K562 (cell line): ENCODE results near the gene BFSP1. TPM values are rescaled to one million over a fixed set of nuclear protein-coding genes. Genes with fewer than 3 reads are reported as not detected.
A peak's percentile ranks its signal among the peaks of the same experiment; 100 is the strongest.

ENCODE experiments used
- ATAC-seq: fragments of 200-7000 bp; cut with Tn5 transposase; 3 replicates; pipeline ENCODE4 v1.9.1; 2020; ENCODE audit warnings: moderate library complexity
- BruUV-seq: library from RNA; stranded (reverse); fragments of 400-500 nt; replicated peaks from 2 replicates; lab custom pipeline; 2021; lab: Mats Ljungman, UMichigan
- CTCF ChIA-PET: fragments of 300-600 bp; formaldehyde crosslinking; extraction: SDS; loops from one replicate; lab custom pipeline; 2021; ENCODE audit warnings: low intra/inter-chr PET ratio; lab: Yijun Ruan, JAX
- POLR2A ChIA-PET: fragments of 300-600, 350-650 bp; sonication (Branson Sonifier 250); formaldehyde crosslinking; extraction: SDS; loops from one replicate; lab custom pipeline; 2021; ENCODE audit warnings: antibody characterized with exemption, inconsistent platforms; lab: Yijun Ruan, JAX
- DNase-seq, 4 experiments: peaks; one replicate each; pipeline versions ENCODE4 v3.0.0 to v3.0.0-alpha.2; 2011 to 2018; ENCODE audit warnings: low spot score in 3 of 4, mixed read lengths in 3 of 4; ENCODE audit errors: extremely low read depth in 1 of 4
- FAIRE-seq: peaks from 2 replicates; lab custom pipeline; 2011; peaks lifted over from hg19 to GRCh38; lab: Jason Lieb, UNC
- H2AFZ ChIP-seq: 2 replicates; pipeline ENCODE4 v1.6.0; 2011; ENCODE audit warnings: low read depth, low read length, control low read depth, inconsistent platforms
- H3K27ac ChIP-seq: fragments of 200-600 bp; 3 replicates; pipeline ENCODE4 v1.8.0; 2011; ENCODE audit warnings: low read depth, mild to moderate bottlenecking, control low read depth, inconsistent platforms, low read length, moderate library complexity, mixed read lengths; ENCODE audit errors: extremely low read depth
- H3K27me3 ChIP-seq, 2 experiments: fragments of 300-600 bp in 1 of 2; 2 replicates in 1 of 2; 3 replicates in 1 of 2; pipeline versions ENCODE4 v1.6.0 to v1.8.0; 2011; ENCODE audit warnings: inconsistent platforms in 2 of 2, low read length in 2 of 2, mild to moderate bottlenecking in 1 of 2, mixed read lengths in 1 of 2, moderate library complexity in 1 of 2; ENCODE audit not compliant: control insufficient read depth in 2 of 2, insufficient read depth in 2 of 2
- H3K36me3 ChIP-seq: fragments of 300-600 bp; 3 replicates; pipeline ENCODE4 v1.8.0; 2011; ENCODE audit warnings: mild to moderate bottlenecking, low read length, inconsistent platforms; ENCODE audit not compliant: control insufficient read depth, insufficient read depth
- H3K4me1 ChIP-seq, 2 experiments: fragments of 200-600 bp in 1 of 2; replicated peaks in 1 of 2; 2 replicates in 1 of 2; 3 replicates in 1 of 2; pipeline versions ENCODE4 v1.5.1 to v1.8.0; 2011; ENCODE audit warnings: inconsistent platforms in 2 of 2, low read length in 2 of 2, mild to moderate bottlenecking in 1 of 2, mixed read lengths in 1 of 2, moderate library complexity in 1 of 2; ENCODE audit not compliant: control insufficient read depth in 2 of 2, insufficient read depth in 2 of 2
- H3K4me2 ChIP-seq: 2 replicates; pipeline ENCODE4 v1.6.1; 2011; ENCODE audit warnings: low read length, control low read depth, inconsistent platforms, mixed read lengths; ENCODE audit not compliant: insufficient read depth
- H3K4me3 ChIP-seq: fragments of 200-600 bp; sonication (generic), shearing (Covaris generic); 2 replicates; pipeline ENCODE4 v1.5.1; 2016; ENCODE audit warnings: control low read depth, inconsistent platforms
- H3K79me2 ChIP-seq: fragments of 200-600 bp; 3 replicates; pipeline ENCODE4 v1.8.0; 2011; ENCODE audit warnings: low read length, inconsistent platforms; ENCODE audit not compliant: control insufficient read depth, insufficient read depth
- H3K9ac ChIP-seq, 2 experiments: 2 replicates each; pipeline versions ENCODE4 v1.6.0 to v1.6.1; 2011; ENCODE audit warnings: low read depth in 2 of 2, low read length in 2 of 2, control low read depth in 1 of 2, inconsistent platforms in 1 of 2, mild to moderate bottlenecking in 1 of 2, mixed read lengths in 1 of 2; ENCODE audit not compliant: insufficient read depth in 1 of 2
- H3K9me1 ChIP-seq: one replicate; pipeline ENCODE4 v1.6.0; 2011; ENCODE audit warnings: inconsistent platforms, mild to moderate bottlenecking, low read length, moderate library complexity; ENCODE audit not compliant: control insufficient read depth, insufficient read depth
- H3K9me3 ChIP-seq: replicated peaks from 2 replicates; pipeline ENCODE4 v1.5.1; 2011; ENCODE audit warnings: low read depth, low read length, inconsistent platforms; ENCODE audit not compliant: control insufficient read depth, insufficient read depth
- H4K20me1 ChIP-seq: replicated peaks from 2 replicates; pipeline ENCODE4 v1.6.1; 2011; ENCODE audit warnings: low read length, inconsistent platforms, mixed read lengths; ENCODE audit not compliant: control insufficient read depth, insufficient read depth
- DDX20 ChIP-seq: fragments of 450-650 bp; IDR thresholded peaks from 2 replicates; pipeline ENCODE4 v1.6.1; 2016; ENCODE audit warnings: missing genetic modification characterization, low read depth, mild to moderate bottlenecking, missing compliant biosample characterization, moderate library complexity
- E4F1 ChIP-seq: fragments of 250-450 bp; sonication (Bioruptor Pico); IDR thresholded peaks from 2 replicates; pipeline ENCODE4 v1.5.0; 2021; ENCODE audit warnings: mild to moderate bottlenecking, borderline replicate concordance
- MAZ ChIP-seq, 2 experiments: fragments of 450-650 bp in 1 of 2; sonication (generic) in 1 of 2; formaldehyde crosslinking; IDR thresholded peaks in 1 of 2; conservative IDR thresholded peaks in 1 of 2; 2 replicates each; pipeline versions ENCODE4 v1.4.0 to v1.5.0; 2020; ENCODE audit warnings: mild to moderate bottlenecking in 1 of 2, missing genetic modification reagents in 1 of 2
- MEIS2 ChIP-seq: fragments of 450-650 bp; IDR thresholded peaks from 2 replicates; pipeline ENCODE4 v1.6.1; 2014; ENCODE audit warnings: mild to moderate bottlenecking; ENCODE audit not compliant: partially characterized antibody
- MYC ChIP-seq, 2 experiments: fragments of 250-450 bp in 1 of 2; sonication (Bioruptor Pico) in 1 of 2; IDR thresholded peaks; 2 replicates each; pipeline versions ENCODE4 v1.5.1 to v1.6.1; 2012 to 2021; ENCODE audit warnings: low read depth in 2 of 2, borderline replicate concordance in 1 of 2, improper control_type of control experiment in 1 of 2, low read length in 1 of 2, mild to moderate bottlenecking in 1 of 2, moderate library complexity in 1 of 2
- NR4A1 ChIP-seq, 2 experiments: fragments of 250-450 bp in 1 of 2; fragments of 450-650 bp in 1 of 2; sonication (Bioruptor Pico) in 1 of 2; IDR thresholded peaks; 2 replicates each; pipeline versions ENCODE4 v1.4.0 to v1.6.1; 2016 to 2020; ENCODE audit warnings: mild to moderate bottlenecking in 2 of 2, missing compliant biosample characterization in 1 of 2, missing genetic modification characterization in 1 of 2, moderate library complexity in 1 of 2
- PKNOX1 ChIP-seq: fragments of 450-650 bp; IDR thresholded peaks from 2 replicates; pipeline ENCODE4 v1.6.1; 2016
- RREB1 ChIP-seq: fragments of 250-450 bp; sonication (Bioruptor Pico); IDR thresholded peaks from 2 replicates; pipeline ENCODE4 v1.4.0; 2020
- SNIP1 ChIP-seq: fragments of 450-650 bp; IDR thresholded peaks from 2 replicates; pipeline ENCODE4 v1.7.1; 2017; ENCODE audit warnings: low read depth, mild to moderate bottlenecking
- TSC22D4 ChIP-seq: fragments of 450-650 bp; IDR thresholded peaks from 2 replicates; pipeline ENCODE4 v1.6.1; 2016; ENCODE audit warnings: missing genetic modification characterization, missing biosample characterization, control low read depth
- WGBS: fragments of 100-300 bp; shearing (Covaris generic); methylation state at CpG from one replicate; pipeline ENCODE4 v1.1.6; 2016; ENCODE audit warnings: low coverage, mixed read lengths; ENCODE audit not compliant: insufficient coverage; ENCODE audit errors: missing lambda C conversion rate; 5-methylcytosine and 5-hydroxymethylcytosine counted together
- in situ Hi-C: fragments of 300-500 bp; cut with MboI; formaldehyde crosslinking; loops from 4 replicates; pipeline ENCODE4 v1.15.0; 2018; ENCODE audit warnings: inconsistent platforms, mixed read lengths
- intact Hi-C: fragments of 100-400 bp; cut with micrococcal nuclease; formaldehyde crosslinking; loops from 2 replicates; pipeline ENCODE4 v1.14.2; 2022
- polyA plus RNA-seq, 8 experiments: library from polyadenylated mRNA; depleted of rRNA in 4 of 8; stranded (reverse) in 5 of 8; unstranded in 3 of 8; fragments of >200 nt; fragmentation: Nextera tagmentation in 2 of 8; fragmentation: Illumina TruSeq in 1 of 8; extraction: Ambion mirVana in 2 of 8; extraction: Trizol in 1 of 8; gene quantifications; 2 replicates each; pipeline versions ENCODE4 v1.2.1 to v1.2.3, GENCODE V29; 2011 to 2014; ENCODE audit warnings: inconsistent platforms in 1 of 8, missing spikeins in 1 of 8
- total RNA-seq, 7 experiments: library from RNA; depleted of rRNA in 6 of 7; stranded (reverse); fragments of >200 nt in 6 of 7; fragmentation: Illumina TruSeq in 2 of 7; extraction: Trizol in 2 of 7; gene quantifications; 2 replicates each; pipeline versions ENCODE4 v1.2.1 to v1.2.3, GENCODE V29; 2011 to 2021; ENCODE audit warnings: low replicate concordance in 1 of 7

BFSP1 gene
- total and polyA plus RNA-seq, 9 of the 15 experiments (the other 6 are each of a cell fraction or from before 2014, with no cell fraction given) = 0.09 to 0.86 (median 0.40) TPM

- BruUV-seq = no TSS peak
- no peak for TF ChIP-seq TSC22D4 (tag)
- no peak for TF ChIP-seq MEIS2
- no peak for TF ChIP-seq RREB1 (CRISPR knock-in tag)
- no peak for TF ChIP-seq MAZ (CRISPR knock-in tag; conservative IDR thresholded peaks at IDR 0.05 in 1 of 2, IDR thresholded peaks at IDR 0.05 in 1 of 2)
- no peak for TF ChIP-seq E4F1 (CRISPR knock-in tag)
- no peak for TF ChIP-seq DDX20
- no peak for TF ChIP-seq SNIP1
- TF ChIP-seq NR4A1 (CRISPR knock-in tag; IDR thresholded peaks at IDR 0.05) = no peak
- no peak for TF ChIP-seq NR4A1 (tag; IDR thresholded peaks at IDR 0.05)
- no peak for TF ChIP-seq MYC (IDR thresholded peaks at IDR 0.05; ENCODE audit: low read depth, low read length)
- no peak for TF ChIP-seq MYC (CRISPR knock-in tag; IDR thresholded peaks at IDR 0.05; ENCODE audit: borderline replicate concordance, low read depth)
- no peak for TF ChIP-seq PKNOX1
- POLR2A ChIA-PET = no interaction called here
- Histone ChIP-seq H2AFZ (no peak overlapping the region), H3K36me3 (no peaks in the 10 kb centered on the region), H3K27me3 (peaks cover 3 to 6% of the 10 kb centered on the region in 2 experiments; a peak in 2 of 5 replicates), H4K20me1 (no peaks in the 10 kb centered on the region), H3K4me1 (peaks cover 6 to 23% of the 10 kb centered on the region in 2 experiments), H3K79me2 (no peaks in the 10 kb centered on the region), H3K9me1 (no peaks in the 10 kb centered on the region), H3K9ac (no peak overlapping the region), H3K9me3 (no peaks in the 10 kb centered on the region; the same call in 1 of the 2 replicates), H3K27ac (no peak overlapping the region), H3K4me3 (no peak overlapping the region), H3K4me2 (no peak overlapping the region; the same call in 1 of the 2 replicates)
- no peak for ATAC-seq
- FAIRE-seq = peak; percentile 69
- DNase-seq = no peak
- intact Hi-C loops (loop anchor here (5.0 to 10.0 kb wide), 3 partner anchors 390 to 767 kb away; no protein-coding TSS in a partner anchor), in situ Hi-C loops (loop anchor here (25.0 kb wide), 1 partner anchor 780 kb away; the partner anchor contains the start of gene ZNF133)
- 46% methylated on average over 4 of the region's 5 CpGs for WGBS
- CTCF ChIA-PET = no interaction called here
These were observed 23.6 kb downstream of the BFSP1 start for GRCh38 chr20:17507531-17507930.
